BJ (cell line): ENCODE data around the gene SLC39A6. TPM values are rescaled to one million over a fixed set of nuclear protein-coding genes. Genes with fewer than 3 reads are reported as not detected.
"Not testable (repeated sequence)": the region's sequence is repeated elsewhere in the genome, so short reads cannot be mapped to it uniquely, and the experiment has no call there.

Source experiments
- CTCF ChIA-PET: fragments of 350-600 bp; formaldehyde crosslinking; extraction: SDS; loops from one replicate; lab custom pipeline; 2021; ENCODE audit warnings: antibody characterized with exemption, inconsistent platforms; lab: Yijun Ruan, JAX
- POLR2A ChIA-PET: fragments of 300-600 bp; sonication (Branson Sonifier 250); formaldehyde crosslinking; extraction: SDS; loops from one replicate; lab custom pipeline; 2021; ENCODE audit warnings: antibody characterized with exemption; lab: Charles Lee
- DNase-seq: peaks from one replicate; pipeline ENCODE4 v3.0.0-alpha.2; 2011; ENCODE audit warnings: low read depth
- H3K27me3 ChIP-seq: 2 replicates; pipeline ENCODE4 v1.6.0; 2011; ENCODE audit warnings: low read length; ENCODE audit not compliant: control insufficient read depth, insufficient read depth
- H3K36me3 ChIP-seq: 2 replicates; pipeline ENCODE4 v1.5.1; 2011; ENCODE audit warnings: low read length; ENCODE audit not compliant: control insufficient read depth, insufficient read depth
- H3K4me3 ChIP-seq: 2 replicates; pipeline ENCODE4 v1.5.1; 2011; ENCODE audit warnings: low read depth, mild to moderate bottlenecking, control low read depth, low read length
- CTCF ChIP-seq: IDR thresholded peaks from 2 replicates; pipeline ENCODE4 v1.5.1; 2011; ENCODE audit warnings: low read depth, mild to moderate bottlenecking, control low read depth, inconsistent platforms, low read length, moderate library complexity; ENCODE audit not compliant: insufficient read depth
- polyA plus RNA-seq: library from polyadenylated mRNA; depleted of rRNA; stranded (reverse); fragments of >200 nt; gene quantifications from 2 replicates; pipeline ENCODE4 v1.2.3, GENCODE V29; 2011

SLC39A6 gene
- polyA plus RNA-seq, 1 experiment = 99.2 TPM

GRCh38 chr18:36124841-36125240, 4.3 kb downstream of the SLC39A6 start:
- Histone ChIP-seq H3K36me3 (peaks cover 3% of the 10 kb centered on the region; the same call in 1 of the 2 replicates), H3K27me3 (no peaks in the 10 kb centered on the region), H3K4me3 (no peak overlapping the region)
- no peak for TF ChIP-seq CTCF
- DNase-seq = no peak
- POLR2A ChIA-PET = no interaction called here
- CTCF ChIA-PET = no interaction called here

- Histone ChIP-seq H3K36me3 (peaks cover 6% of the 10 kb centered on the region), H3K27me3 (no peaks in the 10 kb centered on the region), H3K4me3 (no peak overlapping the region)
- TF ChIP-seq CTCF = no peak
- no peak for DNase-seq
- ChIA-PET CTCF (no interaction called here), POLR2A (no interaction called here)
These were observed 8.8 kb downstream of the SLC39A6 start for GRCh38 chr18:36120297-36120696.

- CTCF ChIA-PET, POLR2A ChIA-PET, H3K27me3 ChIP-seq, DNase-seq, H3K36me3 ChIP-seq, H3K4me3 ChIP-seq: not testable (repeated sequence)
These were observed 12.4 kb downstream of the SLC39A6 start for GRCh38 chr18:36116771-36117170.

GRCh38 chr18:36114738-36115137, 14.4 kb downstream of the SLC39A6 start:
- H3K27me3 ChIP-seq = no peaks in the 10 kb centered on the region
- POLR2A ChIA-PET = no interaction called here
- TF ChIP-seq CTCF = no peak
- H3K36me3 ChIP-seq = peaks cover 9% of the 10 kb centered on the region
- no peak for DNase-seq
- CTCF ChIA-PET = no interaction called here
- no peak overlapping the region for H3K4me3 ChIP-seq

- peaks cover 9% of the 10 kb centered on the region for H3K36me3 ChIP-seq
- no peak for TF ChIP-seq CTCF
- DNase-seq = no peak
- no peaks in the 10 kb centered on the region for H3K27me3 ChIP-seq
- CTCF ChIA-PET = interaction anchor here (1.1 kb wide), 1 partner anchor 115 kb away, joined by 3 read pairs; no protein-coding TSS in a partner anchor
- POLR2A ChIA-PET = no interaction called here
- H3K4me3 ChIP-seq = no peak overlapping the region
These were observed 14.9 kb downstream of the SLC39A6 start for GRCh38 chr18:36114251-36114650.

- no peak for TF ChIP-seq CTCF
- peaks cover 9% of the 10 kb centered on the region for H3K36me3 ChIP-seq
- CTCF ChIA-PET = no interaction called here
These were observed 16.8 kb downstream of the SLC39A6 start for GRCh38 chr18:36112302-36112701.

More at GRCh38 chr18:36112302-36112701, 16.8 kb downstream of the SLC39A6 start:
- Histone ChIP-seq H3K4me3 (no peak overlapping the region), H3K27me3 (no peaks in the 10 kb centered on the region)
- no peak for DNase-seq
- POLR2A ChIA-PET = no interaction called here
